Measurements from ENCODE around the gene PPIE. TPM values are rescaled to one million over a fixed set of nuclear protein-coding genes. Genes with fewer than 3 reads are reported as not detected.
"Not testable (repeated sequence)": the region's sequence is repeated elsewhere in the genome, so short reads cannot be mapped to it uniquely, and the experiment has no call there.

PPIE gene
- polyA plus RNA-seq, 4 donors: 42.1 to 70.8 (median 65.4) TPM

DNA sequence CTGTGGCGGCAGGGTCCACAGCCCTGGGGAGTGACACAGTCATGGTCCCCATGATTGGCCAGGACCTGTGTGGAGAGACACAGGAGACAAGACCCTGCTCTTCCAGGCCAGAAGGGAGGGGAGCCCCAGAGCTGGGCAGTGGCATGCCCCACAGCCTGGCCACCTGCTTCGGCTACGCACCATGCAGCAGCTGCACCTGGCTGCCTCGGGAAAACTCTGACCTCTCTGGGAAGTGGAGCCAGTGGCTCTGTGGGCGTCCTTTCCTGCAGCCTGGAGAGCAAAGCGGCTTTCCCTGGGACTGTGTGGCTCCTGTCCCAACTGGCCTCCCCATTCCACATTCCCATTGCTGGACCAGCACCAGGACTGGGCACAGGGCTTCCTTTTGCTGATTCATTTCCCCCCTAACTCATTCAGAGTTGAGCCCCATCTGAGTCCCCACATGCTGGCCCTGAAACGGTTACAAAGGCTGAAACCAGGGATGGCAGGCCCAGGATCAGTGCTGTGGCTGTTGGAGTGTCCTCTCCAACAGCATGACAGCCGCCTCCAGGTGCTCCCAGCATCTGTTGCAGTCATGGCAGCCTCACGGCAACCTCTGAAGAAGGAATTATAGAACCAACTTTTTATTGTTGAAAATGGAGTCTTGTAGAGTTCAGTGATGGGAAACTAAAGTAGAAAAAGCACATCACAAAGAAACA, 17.4 kb downstream of the PPIE start:
- no peak for DNase-seq (ENCODE audit: low read depth in 4 of 4, low spot score in 3 of 4)

DNA sequence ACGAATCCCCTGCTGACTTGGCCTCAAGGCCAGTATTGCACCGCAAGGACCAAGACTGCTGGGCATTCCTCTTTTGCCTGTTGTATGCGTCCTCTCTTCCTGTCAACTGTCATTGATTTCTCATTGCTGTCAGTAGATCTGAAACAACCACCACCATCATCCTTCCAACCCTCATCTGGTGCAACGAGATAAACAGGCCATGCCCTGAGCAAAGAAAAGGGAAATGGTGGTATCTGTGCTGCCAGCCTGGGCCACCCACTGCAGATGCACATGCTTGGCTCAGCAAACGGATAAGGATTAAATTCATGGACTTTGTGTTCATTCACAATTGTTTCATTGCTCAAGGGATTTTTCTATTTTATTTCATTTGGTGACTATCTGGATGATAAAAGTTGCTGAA, 18.8 kb downstream of the PPIE start:
- DNase-seq (ENCODE audit: low read depth in 4 of 4, low spot score in 3 of 4): no peak

DNA sequence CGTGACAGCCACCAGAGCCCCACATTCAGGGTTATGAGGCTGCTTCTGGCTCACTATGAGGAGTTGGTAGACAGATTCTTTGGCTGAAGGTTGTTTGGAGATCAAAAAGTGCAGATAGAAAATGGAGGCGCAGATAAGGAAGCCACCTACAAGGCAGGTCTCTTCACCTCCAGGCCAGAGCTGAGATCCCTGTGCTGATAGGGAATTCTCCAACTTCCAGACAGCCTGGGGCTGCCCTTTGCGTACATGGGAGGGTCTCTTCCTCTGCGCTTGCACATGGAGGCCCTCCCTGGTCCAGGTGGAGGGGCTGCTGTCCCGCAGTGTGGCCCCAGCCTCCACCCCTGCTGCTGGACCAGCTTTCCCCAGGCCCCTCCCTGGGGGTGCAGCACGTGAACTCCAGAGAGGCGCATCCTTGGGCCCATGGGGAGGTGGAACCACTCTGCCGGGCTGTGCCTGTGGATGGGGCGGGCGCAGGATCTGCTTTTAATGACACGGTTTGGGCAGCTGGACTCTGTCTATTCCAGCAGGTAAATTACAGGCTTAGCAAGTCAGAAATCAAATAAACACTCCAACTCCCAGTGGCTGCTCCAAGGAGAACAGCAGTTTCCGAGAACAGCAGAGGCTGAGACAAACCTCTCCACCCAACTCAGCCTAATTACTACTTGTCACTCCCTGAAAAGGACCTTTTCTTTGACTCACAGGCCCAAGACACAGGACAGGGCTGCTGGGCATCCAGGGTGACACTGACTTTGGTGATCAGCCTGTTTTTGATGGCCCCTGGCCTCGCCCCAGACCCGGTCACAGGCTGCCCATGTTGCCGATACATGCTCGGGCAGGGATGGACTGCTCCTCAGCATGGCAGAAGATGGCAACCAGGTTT, 20.1 kb downstream of the PPIE start:
- no peak for DNase-seq (ENCODE audit: low read depth in 4 of 4, low spot score in 3 of 4)

DNA sequence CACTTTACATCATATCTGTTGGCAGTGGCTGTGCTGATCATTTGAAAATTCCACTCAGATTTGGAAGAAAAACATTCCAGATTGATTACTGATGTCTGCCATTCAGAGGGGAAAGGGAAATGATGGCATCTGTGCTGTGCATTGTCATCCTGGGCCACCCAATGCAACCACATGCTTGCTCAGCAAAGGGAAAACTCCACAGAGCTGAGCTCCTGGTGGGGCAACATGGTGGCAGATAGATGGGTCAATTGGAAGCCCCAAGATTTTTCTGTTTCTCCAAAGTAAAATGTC, 20.7 kb downstream of the PPIE start:
- no peak for DNase-seq (ENCODE audit: low read depth in 4 of 4, low spot score in 3 of 4)

DNA sequence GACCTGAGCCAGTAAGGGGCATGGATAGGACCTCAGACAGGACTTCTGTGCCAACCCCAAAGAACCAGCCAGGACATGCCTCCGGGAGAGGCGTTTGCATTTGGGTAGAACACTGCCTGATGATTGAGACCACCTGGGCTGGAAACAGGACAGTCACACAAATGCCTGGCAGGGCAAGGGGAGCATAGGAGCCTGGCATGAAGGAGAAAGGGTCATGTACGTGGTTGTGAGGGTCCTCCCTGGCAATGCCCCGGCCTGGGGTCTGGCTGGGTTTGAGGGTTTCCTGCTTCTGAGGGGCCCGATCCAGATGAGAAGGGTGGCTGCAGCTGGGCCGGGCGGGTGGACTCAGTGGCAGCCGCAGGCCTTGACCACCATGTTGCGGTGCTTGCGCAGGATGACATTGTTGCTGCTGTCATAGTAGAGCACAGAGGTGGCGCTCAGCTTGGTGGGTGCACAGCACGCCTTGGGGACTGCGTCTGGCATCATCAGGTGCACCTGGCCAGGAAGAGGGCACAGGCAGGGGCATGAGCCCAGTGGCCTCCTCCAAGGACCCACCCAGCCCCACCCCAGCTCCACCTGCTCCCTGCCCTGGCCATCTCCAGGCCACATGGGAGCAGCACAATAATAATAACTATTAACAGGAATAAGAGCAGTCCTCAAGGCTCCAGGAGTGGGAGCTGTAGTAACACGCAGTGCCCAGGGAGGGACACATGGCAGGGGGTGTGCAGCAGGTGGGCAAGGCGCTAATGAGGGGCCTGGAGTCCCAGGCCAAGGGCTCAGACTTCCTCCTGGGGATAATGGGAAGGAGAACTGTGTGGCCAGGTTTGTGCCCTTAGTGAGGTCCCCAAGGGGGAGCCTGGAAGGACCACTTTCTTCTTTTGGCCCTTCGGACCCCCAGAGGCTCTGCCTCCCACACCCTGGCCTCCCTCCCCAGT, 21.7 kb downstream of the PPIE start:
- DNase-seq (ENCODE audit: low read depth in 4 of 4, low spot score in 3 of 4): no peak

DNA sequence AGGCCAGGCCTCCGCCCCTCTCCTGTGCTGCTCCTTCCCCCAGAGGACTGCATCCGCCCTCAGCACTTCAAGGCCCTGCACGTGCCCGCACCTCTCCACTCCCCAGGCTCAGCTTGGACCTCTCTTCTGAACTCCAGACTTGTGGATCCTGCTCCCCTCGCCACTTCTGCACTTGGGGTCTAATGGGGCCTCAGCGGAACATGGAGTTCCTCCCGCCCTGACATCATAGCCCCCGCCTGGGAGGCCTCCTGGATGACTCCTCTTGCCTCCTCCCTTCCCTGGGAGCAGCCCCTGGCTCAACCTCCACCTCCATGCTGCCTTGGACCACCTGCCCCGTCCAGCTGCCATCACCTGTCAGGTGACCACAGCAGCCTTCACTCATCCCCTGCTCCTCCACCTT, 22.3 kb downstream of the PPIE start:
- DNase-seq (ENCODE audit: low read depth in 4 of 4, low spot score in 3 of 4): no peak

DNA sequence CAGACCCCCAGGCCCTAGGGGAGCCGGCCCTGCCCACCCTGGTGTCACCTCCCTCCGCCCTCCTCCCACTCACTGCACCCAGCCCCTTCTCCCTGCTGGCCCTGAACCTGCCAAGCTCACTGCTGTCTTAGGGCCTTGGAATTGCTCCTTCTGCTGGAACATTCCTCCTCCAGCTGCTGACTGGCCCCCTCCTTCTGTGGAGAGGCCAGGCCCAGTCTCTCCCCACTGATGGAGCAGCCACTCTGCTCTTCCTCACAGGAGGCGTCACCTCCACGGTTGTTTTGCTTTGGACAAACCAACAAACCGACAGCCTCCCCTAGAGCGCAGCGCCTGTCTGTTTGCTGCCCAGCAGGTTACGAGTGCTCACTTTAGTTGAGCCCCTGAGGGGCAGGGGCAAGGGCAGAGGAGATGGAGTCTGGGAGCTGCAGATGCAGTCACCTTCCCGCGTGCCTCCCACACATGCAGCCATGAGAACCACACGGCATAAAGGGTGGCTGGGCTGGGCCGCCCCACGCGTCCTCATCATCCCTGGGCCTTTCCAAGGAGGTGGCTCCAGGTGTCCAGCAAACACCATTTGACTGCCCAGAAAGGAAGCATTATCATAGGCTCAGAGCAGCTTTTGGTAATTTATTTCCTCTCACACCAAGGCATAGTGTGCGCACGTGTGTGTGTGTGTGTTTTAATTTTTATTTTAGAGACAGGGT, 23.0 kb downstream of the PPIE start:
- DNase-seq (ENCODE audit: low read depth in 4 of 4, low spot score in 3 of 4): no peak

DNA sequence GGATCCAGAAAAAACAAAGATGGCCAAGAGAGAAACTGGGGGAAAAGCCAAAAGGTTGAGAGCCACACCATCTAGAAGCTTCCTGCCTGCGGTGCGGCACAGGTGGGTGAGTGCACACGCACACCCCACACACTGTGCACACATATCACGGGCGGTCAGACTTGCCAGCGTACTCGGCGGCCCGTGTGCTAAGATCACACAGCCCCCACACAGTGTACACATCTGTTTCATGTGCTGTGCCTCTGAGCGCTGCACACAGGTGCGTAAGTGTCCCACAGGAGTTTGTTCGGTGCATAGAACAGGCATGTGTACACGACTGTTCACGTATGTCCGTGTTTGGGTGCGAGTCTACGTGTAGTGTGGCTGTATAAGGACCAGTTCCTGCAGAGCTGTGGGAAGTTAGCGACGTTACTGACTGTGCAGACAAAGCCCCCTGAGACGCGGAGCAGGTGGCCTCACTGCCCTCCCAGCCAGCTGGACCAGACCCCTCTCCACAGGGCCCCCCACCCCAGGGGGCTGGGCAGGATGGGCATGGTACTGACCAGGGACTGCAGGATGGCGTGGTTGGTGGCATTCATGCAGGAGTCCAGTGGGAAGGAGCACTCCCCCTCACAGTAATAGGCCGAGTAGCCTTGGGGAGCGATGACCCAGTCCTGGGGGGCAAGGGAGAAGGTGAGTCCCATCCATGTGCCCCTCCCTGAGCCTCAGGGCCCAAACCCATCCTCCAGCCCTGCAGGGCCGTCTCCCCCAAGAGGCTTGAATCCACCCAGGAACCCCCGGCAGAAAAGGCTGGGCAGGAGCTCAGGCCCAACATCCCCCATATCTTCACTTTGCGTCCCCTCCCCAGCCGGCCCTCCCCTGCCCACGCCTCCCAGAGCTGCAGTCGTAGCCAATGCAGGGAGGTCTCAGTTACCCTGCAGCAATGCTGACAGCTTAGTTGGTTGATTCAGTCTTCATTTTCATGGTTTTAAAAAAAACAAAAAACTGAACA, 24.2 kb downstream of the PPIE start:
- no peak for DNase-seq (ENCODE audit: low read depth in 4 of 4, low spot score in 3 of 4)

DNA sequence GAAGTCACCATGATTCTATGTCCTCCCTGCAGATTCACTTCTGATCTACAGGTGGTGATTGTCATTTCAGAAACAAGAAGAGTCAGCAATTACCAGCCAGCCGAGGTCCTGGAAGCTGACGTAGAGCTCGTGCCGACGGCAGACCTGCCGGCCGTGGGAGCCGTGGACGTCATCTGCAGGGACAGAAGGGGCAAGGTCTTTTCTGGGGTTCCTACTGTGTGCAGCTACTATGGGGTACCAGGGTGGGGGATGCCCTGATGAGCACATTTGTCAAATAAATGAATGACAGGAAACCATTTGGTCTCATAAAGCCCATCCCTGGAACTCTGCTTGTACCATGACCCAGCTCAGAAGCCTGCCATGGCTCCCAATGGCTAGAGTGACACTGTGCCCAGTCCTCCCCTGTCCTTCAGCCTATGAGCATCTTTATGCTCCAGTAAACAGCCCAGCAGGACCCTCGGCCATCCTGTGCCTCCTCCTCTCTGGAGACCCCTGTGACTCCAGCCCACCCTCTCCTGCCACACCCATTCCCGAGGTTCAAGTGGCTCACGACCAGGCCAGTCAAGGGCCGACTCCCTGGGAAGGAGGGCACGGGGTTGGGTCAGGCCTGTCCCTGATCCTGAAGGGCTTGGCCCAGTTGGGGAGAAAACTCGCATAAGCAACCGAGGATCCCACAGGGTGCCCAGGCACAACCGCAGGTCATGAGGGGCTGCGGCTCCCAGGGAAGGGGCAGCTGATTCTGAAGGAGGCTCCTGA, 25.1 kb downstream of the PPIE start:
- DNase-seq (ENCODE audit: low read depth in 4 of 4, low spot score in 3 of 4): not testable (repeated sequence)

DNA sequence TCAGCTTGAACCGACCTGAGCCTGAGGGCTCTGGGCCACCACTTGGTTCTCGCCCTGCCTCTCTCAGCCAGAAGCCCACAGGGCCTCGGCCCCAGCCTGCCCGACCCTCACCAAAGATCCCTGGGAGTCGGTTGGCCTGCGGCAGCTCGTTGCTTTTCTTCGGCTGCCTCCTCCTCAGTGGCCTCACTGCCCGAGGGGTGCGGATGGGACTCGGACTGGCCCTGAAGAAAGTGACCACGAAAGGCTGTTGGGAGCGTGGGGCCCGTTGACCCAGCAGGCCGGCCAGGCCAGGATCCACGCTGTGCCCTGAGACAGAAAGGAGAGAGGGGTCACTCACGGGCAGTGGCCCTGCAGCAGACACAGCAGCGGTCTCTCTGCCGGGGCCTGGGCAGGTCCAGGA, 25.8 kb downstream of the PPIE start:
- not testable (repeated sequence) for DNase-seq (ENCODE audit: low read depth in 4 of 4, low spot score in 3 of 4)

DNA sequence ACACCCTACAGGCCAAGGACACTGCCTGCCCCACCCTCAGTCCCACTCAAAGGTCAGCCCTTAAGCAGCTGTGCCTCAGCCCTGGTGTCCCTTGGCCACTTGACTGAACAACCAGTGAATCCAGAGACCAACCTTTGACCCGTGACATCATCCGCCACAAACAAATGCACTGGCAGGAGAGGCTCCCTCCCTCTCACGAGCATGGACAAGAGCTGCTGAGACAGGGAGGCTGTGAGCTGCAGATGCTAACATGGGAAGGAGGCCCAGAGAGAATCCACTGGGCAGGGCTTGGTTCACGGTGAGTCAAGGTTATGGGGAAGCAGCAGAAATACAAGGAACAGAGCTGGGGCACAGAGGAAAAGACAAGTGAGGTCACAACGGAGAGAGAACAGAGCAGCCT, 27.8 kb downstream of the PPIE start:
- not testable (repeated sequence) for DNase-seq (ENCODE audit: low read depth in 4 of 4, low spot score in 3 of 4)

DNA sequence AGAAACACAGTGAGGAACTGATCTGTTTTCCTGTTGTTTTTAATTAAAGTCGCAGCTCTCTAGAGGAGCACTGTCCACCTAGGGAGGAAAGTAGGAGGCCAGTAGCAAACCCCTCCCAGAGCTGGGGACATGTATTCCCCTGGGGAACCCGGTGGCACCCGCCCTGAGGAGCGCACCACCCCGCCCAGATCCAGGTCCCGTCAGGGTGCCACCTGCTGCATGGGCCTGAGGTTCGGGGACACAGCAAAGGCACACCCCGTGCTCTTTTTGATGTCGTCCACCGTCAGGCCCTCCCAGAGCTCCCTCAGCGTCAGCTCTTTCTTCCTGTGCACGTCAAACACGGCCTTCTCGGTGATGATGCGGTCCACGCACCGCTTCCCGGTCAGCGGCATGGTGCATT, 30.8 kb downstream of the PPIE start:
- DNase-seq (ENCODE audit: low read depth in 4 of 4, low spot score in 3 of 4): not testable (repeated sequence)

DNA sequence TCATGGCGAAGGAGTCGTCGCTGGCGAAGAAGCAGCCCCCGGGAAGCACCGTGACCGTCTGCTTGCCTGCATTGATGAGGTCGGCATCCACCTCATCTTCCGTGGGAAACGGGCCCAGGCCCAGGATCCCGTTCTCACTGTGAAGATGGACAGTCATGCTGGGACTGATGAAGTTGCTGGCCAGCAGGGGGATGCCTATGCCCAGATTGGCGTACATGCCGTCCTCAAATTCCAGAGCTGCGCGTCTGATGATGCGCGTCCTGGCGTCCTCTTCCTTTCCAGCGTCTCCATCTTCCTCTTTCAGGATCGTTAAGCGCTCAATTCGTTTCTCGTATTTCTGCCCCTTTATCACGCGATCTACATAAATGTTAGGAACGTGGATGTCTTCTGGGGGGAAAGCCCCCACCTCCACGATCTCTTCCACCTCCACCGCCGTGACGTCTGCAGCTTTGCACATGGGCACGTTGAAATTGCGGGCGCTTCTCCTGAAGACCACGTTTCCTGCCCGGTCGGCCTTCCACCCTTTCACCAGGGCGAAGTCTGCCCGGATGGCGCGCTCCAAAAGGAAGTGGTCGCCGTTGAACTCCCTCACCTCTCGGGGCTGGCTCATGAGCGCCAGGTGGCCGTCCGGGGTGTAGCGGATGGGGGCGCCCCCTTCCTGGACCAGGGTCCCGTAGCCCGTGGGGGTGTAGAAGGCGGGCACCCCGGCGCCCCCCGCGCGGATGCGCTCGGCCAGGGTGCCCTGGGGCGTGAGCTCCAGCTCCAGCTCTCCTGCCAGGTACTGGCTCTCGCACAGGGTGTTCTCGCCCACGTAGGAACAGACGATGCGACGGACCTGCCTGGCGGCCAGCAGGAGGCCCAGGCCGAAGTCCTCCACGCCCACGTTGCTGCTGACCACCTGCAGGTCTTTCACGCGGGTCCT, 31.7 kb downstream of the PPIE start:
- DNase-seq (ENCODE audit: low read depth in 4 of 4, low spot score in 3 of 4): not testable (repeated sequence)

DNA sequence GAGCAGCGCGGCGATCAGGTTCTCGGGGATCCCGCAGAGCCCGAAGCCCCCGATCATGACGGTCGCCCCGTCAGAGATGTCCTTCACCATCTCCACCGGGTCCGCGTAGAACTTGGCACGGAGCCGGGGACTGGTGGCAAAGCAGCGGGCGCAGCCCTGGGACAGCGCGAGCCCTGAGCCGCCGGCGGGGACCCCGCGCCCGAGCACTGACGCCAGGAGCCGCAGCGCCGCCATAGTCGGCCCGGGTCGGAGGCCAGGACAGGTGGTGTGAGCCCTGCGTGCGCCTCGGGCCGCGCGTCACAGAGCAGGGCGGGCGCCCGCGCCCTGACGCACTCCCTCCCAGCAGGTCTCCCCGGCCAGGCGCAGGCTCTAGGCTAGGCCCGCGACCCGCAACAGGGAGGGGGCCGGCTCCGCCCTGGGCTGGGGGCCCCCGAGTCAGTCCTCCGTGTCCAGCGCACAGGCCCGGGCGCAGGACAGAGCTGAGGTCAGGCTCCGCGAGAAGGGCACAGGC, 32.4 kb downstream of the PPIE start, which contains the start of gene OXCT2:
Gene OXCT2 (minus strand): TSS at position 327 of the 511 bp plus-strand sequence. CDS start 93 bp downstream, at position 234.
- not testable (repeated sequence) for DNase-seq (ENCODE audit: low read depth in 4 of 4, low spot score in 3 of 4)

DNA sequence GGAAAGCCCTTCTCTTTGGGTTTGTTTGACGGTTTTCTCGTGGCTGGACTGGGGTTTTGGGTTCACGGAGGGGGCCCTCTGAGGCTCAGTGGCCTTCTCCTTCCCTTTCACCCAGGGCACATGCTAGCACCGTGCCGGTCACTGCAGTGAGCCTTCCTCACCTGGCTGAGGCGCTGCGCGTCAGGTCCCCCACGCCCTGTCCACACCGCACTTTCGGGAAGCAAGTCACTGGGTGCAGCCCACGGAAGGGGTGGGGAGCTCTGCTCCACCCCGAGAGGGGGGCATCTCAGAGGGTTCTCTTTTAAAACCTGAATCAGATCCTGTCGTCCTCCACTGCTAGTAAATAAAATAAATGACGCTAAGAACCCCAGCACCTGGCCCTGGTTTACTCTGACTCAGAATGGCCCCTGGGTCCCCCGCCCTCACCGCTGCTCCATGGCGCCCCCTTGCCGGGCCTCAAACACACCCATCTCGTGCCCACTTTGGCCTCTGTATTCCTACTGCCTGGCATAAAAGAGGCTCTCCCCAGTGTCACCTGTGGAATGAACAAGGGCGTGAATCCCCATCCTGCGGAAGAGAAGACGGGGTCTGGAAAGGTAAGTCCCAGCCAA, 34.8 kb downstream of the PPIE start:
- not testable (repeated sequence) for DNase-seq (ENCODE audit: low read depth in 4 of 4, low spot score in 3 of 4)

DNA sequence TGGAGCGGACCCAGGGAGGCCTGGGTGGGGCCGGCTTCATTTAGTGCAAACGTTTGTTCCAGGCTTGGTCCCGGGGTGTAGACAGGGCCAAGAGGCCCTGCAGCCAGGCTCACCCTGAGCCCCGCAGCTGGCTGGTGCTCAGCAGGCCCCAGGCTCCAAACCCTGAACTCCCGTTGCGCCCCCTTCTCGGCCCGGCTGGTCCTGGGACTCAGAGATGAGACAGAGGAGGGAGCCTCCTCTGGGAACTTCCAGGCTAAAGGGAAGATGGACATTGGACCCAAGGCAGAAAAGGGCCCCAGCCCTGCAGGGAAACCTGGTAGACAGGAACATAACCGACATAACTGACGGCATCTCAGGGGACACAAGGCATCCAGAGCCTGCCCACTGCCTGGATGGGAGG, 36.5 kb downstream of the PPIE start:
- DNase-seq (ENCODE audit: low read depth in 4 of 4, low spot score in 3 of 4): not testable (repeated sequence)

All from left renal pelvis (tissue), 4 donors.